ENCODE measurements around the gene SLC6A7.

DNA sequence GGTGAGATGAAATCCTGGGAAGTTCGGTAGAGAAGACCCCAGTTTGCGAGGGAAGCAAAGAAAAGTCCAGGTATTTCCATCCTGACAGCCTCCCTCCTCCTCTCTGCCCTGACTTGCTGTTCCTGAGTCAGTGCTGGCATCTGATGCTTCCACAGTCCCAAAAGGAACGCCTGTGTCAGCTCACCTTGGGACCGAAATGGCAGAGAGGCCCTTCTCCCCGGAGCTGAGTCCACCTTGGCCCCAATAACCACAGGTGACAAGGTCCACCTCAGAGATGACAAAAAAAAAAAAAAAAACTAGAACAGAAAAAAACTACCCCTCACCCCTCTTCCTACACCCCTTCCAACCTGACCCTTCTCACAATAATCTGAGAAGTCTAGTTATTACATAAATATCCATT lies 31.6 kb downstream of the SLC6A7 start:
- TF ChIP-seq ZBTB43 (CRISPR knock-in tag; IDR thresholded peaks at IDR 0.05) (no peak), CTCF (IDR thresholded peaks at IDR 0.05) (no peak), TEAD4 (CRISPR knock-in tag; IDR thresholded peaks at IDR 0.05) (no peak), GABPB1 (CRISPR knock-in tag; IDR thresholded peaks at IDR 0.05) (no peak), JUN (CRISPR knock-in tag; IDR thresholded peaks at IDR 0.05) (no peak), IRF2 (CRISPR knock-in tag; IDR thresholded peaks at IDR 0.05; ENCODE audit: borderline replicate concordance, low read depth) (no peak)
- TF ChIP-seq, protein P1, sequence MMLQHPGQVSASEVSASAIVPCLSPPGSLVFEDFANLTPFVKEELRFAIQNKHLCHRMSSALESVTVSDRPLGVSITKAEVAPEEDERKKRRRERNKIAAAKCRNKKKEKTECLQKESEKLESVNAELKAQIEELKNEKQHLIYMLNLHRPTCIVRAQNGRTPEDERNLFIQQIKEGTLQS (CRISPR knock-in tag; conservative IDR thresholded peaks at IDR 0.05): no peak

Data from WTC11 (cell line).